GM18508 (cell line): ENCODE measurements around the gene LTBP4.
"Not testable (repeated sequence)": the region's sequence is repeated elsewhere in the genome, so short reads cannot be mapped to it uniquely, and the experiment has no call there.

Source experiments
- ATAC-seq: cut with Tn5 transposase; IDR thresholded peaks from one replicate; pipeline ENCODE4 v1.9.1; 2021; ENCODE audit warnings: moderate number of reproducible peaks; ENCODE audit not compliant: insufficient read depth, unreplicated experiment

Gene LTBP4, protein sequence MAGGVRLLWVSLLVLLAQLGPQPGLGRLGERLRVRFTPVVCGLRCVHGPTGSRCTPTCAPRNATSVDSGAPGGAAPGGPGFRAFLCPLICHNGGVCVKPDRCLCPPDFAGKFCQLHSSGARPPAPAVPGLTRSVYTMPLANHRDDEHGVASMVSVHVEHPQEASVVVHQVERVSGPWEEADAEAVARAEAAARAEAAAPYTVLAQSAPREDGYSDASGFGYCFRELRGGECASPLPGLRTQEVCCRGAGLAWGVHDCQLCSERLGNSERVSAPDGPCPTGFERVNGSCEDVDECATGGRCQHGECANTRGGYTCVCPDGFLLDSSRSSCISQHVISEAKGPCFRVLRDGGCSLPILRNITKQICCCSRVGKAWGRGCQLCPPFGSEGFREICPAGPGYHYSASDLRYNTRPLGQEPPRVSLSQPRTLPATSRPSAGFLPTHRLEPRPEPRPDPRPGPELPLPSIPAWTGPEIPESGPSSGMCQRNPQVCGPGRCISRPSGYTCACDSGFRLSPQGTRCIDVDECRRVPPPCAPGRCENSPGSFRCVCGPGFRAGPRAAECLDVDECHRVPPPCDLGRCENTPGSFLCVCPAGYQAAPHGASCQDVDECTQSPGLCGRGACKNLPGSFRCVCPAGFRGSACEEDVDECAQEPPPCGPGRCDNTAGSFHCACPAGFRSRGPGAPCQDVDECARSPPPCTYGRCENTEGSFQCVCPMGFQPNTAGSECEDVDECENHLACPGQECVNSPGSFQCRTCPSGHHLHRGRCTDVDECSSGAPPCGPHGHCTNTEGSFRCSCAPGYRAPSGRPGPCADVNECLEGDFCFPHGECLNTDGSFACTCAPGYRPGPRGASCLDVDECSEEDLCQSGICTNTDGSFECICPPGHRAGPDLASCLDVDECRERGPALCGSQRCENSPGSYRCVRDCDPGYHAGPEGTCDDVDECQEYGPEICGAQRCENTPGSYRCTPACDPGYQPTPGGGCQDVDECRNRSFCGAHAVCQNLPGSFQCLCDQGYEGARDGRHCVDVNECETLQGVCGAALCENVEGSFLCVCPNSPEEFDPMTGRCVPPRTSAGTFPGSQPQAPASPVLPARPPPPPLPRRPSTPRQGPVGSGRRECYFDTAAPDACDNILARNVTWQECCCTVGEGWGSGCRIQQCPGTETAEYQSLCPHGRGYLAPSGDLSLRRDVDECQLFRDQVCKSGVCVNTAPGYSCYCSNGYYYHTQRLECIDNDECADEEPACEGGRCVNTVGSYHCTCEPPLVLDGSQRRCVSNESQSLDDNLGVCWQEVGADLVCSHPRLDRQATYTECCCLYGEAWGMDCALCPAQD (N-terminal part only)

DNA sequence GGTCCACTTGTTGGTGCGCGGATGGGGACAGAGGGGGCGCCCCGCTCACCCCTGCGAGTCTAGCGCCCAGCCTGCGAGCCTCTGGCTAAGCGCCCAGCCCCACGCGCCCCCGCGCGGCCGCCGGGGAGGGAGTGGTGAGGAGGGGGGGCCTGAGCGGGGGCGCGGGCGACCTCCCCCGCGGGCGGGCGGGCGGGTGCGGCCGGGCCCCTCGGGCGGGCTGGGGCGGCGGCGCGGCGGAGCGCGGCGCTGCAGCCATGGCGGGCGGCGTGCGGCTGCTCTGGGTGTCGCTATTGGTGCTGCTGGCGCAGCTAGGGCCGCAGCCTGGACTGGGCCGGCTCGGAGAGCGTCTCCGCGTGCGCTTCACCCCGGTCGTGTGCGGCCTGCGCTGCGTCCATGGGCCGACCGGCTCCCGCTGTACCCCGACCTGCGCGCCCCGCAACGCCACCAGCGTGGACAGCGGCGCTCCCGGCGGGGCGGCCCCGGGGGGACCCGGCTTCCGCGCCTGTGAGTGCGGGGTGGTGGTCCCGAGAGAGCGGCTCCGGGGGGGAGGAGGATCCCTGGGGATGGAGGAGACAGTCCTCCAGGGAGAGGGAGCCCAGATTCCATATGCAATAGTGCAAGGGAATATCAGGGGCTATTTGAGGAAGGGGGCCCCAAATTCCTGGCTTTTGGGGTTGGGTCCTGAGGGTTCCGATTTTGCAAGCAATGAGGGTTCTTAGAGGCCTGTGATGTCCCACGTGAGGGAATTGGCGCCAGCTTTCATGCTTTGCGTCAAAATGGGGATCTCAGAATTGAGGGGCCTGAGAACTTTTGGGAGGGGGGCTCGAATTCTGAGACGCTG is at the start of gene LTBP4:
Gene LTBP4 (plus strand): TSS at position 236 of the 841 bp plus-strand sequence. CDS start 19 bp downstream, at position 255.
- no peak for ATAC-seq

DNA sequence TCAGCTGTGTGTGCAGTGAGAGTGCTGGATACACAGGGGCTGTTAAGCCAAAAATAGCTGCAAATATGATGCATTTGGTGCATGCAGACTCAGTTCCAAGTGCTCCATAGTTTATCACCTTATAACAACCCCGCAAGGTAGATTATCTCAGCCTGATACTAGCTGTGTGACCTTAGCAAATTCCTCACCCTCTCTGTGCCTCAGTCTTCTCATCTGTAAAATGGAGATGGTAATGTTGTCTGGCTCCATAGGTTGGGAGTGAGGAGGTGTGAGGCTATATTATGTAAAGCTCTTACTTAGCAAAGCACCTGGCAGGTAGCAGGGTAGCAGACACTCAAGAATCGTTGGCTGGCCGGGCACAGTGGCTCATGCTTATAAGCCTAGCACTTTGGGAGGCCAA is 48.3 kb upstream of the LTBP4 start:
- ATAC-seq = no peak

DNA sequence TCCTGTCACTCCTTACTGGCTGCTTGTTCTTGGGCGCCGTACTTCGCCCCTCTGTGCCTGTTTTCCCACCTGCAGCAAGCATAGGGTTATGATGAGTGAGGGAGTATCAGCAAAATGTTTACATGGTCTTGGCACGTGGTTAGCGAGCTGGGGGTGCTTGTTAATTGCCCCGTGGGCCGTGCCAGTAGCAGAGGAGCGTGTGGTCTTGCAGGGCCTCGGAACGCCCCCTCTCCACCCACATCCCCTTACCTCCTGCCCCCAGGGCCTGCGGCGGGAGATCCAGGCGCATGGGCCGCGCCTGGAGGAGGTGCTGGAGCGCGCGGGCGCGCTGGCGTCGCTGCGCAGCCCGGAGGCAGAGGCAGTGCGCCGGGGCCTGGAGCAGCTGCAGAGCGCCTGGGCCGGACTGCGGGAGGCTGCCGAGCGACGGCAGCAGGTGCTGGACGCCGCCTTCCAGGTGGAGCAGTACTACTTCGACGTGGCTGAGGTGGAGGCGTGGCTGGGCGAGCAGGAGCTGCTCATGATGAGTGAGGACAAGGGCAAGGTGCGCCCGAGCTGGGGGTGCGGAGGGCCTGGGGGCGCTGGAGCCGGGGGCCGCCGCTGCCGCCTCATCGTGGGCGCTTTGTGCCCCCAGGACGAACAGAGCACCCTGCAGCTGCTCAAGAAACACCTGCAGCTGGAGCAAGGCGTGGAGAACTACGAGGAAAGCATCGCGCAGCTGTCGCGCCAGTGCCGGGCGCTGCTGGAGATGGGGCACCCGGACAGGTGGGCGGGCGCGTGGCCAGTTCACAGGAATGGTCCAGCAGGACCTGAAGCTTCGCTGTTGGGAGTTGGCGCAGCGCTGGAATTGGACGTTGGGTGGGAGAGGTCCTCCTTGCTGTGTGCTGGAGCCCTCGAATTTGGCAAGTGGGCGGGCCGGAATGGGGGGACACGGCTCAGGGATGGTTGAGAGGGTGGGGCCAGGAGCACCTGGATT is 47.0 kb upstream of the LTBP4 start:
- ATAC-seq = no peak

DNA sequence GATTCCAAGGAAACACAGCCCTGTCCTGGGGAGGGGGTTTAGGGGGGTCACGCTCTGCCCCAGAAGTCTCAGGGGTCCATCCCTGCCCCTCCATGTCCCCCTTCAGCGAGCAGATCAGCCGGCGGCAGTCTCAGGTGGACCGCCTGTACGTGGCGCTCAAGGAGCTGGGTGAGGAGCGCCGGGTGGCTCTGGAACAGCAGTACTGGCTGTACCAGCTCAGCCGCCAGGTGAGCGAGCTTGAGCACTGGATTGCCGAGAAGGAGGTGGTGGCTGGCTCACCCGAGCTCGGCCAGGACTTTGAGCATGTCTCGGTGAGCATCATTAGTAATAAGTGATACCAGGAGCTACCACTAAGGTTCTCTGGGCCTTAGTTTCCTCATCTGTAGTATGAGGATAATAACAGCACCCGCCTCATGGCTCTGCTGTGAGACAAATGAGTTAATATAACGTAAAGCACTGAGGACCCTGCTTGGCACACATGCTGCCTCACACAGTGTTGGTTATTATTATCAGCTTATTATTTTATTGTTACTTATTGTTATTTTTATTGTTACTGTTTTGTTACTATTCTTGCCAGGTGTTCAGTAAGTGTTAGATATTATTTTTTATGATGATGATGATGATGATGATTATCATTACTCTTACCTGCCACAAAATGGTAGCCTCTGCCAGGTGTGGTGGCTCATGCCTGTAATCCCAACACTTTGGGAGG is 45.0 kb upstream of the LTBP4 start:
- ATAC-seq = no peak

DNA sequence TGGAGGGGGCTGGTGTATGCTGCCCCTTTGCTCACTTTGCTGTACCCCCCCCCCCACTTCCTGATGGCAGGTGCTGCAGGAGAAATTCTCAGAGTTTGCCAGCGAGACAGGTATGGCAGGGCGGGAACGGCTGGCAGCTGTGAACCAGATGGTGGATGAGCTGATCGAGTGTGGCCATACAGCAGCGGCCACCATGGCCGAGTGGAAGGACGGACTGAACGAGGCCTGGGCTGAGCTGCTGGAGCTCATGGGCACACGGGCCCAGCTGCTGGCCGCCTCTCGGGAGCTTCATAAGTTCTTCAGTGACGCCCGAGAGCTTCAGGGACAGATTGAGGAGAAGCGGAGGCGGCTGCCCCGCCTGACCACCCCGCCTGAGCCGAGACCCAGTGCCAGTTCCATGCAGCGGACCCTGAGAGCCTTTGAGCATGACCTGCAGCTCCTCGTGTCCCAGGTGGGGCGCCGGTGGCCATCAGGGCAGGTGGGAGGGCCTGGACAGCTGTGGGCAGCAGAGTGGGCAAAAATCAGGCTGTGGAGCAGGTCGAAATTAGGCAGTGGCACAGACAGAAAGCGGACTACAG is 44.1 kb upstream of the LTBP4 start:
- ATAC-seq = no peak

DNA sequence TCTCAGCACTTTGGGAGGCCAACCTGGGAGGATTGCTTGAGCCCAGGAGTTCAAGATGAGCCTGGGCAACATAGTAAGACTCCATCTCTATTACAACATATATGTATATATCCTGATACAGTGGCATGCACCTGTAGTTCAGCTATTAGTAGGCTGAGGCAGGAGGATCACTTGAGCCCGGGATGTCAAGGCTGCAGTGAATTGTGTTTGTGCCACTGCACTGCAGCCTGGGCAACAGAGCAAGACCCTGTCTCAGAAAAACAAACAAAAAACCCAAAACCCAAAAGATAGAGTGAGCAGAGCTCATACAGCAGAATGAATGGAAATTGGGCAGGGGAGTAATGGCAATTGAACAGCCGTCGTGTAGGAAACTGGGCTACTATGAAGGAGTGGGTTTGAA is 41.8 kb upstream of the LTBP4 start:
- ATAC-seq = no peak

DNA sequence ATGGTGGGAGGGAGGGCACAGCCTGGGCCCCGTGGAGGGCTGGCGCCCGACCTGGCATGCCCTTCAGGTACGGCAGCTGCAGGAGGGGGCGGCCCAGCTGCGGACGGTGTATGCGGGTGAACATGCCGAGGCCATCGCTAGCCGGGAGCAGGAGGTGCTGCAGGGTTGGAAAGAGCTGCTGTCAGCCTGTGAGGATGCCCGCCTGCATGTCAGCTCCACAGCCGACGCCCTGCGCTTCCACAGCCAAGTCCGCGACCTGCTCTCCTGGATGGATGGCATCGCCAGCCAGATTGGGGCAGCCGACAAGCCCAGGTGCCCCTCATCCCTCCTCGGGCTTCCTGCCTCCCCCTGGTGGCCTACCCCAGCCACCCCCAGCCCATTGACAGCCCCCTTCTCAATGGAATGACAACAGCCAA is 41.1 kb upstream of the LTBP4 start:
- ATAC-seq = no peak

DNA sequence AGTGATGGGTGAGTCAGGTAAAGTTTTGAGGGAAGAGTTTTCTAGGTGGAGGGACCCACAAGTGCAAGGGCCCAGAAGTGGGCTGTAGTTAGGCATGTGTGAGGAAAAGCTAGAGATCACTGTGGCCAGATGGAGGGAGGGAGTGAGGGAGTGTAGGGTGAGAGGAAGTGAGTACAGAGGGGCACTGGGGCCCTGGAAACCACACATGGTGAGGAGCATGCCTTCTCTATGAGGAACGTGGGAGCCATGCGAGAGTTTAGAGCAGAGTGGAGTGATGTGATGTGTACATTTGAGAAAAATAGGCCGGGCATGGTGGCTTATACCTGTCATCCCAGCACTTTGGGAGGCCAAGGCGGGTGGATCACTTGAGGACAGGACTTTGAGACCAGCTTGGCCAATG is 39.2 kb upstream of the LTBP4 start:
- no peak for ATAC-seq

DNA sequence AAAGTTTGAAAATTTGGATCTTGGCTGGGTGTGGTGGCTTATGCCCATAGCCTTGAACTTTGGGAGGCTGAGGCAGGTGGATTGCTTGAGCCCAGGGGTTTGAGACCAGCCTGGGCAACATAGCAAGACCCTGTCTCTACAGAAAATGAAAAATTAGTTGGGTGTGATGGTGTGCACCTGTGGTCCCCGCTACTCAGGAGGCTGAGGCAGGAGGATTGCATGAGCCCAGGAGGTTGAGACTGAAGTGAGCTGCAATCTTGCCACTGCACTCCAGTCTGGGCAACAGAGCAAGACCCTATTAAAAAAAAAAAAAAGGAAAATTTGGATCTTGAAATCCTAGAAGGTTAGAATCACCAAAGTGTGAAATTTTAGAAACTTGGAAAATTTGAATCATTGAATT is 36.6 kb upstream of the LTBP4 start:
- not testable (repeated sequence) for ATAC-seq

DNA sequence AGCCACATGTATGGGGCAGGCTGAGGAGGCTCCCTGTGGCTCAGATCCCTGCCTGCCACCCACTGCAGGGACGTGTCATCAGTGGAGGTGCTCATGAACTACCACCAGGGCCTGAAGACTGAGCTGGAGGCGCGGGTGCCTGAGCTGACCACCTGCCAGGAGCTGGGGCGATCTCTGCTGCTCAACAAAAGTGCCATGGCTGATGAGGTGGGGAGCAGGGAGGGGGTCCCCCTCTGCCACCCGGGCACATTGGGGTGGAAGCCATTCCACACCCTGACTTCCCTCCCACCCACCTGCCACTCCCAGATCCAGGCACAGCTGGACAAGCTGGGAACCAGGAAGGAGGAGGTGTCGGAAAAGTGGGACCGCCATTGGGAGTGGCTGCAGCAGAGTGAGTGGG is 35.8 kb upstream of the LTBP4 start:
- no peak for ATAC-seq

DNA sequence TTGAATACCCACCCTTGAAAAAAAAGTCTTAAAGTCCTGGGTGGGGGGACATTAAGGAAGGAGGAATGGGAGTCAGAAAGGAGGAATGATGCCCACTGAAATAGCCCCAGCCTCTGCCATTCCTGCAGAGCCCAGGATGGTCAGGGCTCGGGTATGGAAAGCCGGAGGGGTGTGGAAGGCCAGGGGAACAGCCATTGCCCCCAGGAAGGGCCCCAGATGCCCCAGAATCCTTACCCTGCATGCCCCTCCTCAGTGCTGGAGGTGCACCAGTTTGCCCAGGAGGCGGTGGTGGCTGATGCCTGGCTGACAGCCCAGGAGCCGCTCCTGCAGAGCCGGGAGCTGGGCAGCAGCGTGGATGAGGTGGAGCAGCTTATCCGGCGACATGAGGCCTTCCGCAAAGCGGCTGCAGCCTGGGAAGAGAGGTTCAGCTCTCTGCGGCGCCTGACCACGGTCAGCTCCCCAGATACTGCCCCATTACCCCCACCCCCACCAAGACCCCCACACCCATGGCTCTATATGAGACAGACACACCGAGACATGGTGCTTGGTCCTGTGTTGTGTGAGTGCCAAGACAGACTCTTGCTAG is 35.2 kb upstream of the LTBP4 start:
- ATAC-seq = no peak

DNA sequence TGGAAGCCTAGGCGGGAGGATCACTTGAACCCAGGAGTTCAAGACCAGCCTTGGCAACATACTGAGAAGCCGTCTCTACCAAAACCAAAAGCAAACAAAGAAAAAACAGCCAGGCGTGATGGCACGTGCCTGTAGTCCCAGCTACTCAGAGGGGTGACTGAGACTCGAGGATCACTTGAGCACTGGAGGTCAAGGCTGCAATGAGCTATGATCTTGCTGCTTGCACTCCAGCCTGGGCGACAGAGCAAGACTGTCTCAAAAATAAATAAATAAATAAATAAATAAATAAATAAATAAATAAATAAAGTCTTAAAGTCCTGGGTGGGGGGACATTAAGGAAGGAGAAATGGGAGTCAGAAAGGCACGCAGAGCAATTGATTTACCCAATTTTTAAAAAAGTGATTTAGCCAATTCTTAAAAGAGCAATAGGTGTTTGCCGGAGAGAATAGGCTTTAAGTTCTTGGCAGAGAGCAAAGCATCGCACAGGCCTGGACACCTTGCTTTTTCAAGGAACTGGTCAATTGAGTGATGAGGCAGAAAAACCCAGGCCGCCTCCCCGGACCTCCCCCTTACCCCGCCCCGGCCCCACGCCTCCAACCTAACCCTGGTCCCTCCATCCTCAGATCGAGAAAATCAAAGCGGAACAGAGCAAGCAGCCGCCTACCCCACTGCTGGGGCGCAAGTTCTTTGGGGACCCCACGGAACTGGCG is 34.0 kb upstream of the LTBP4 start:
- ATAC-seq = no peak

DNA sequence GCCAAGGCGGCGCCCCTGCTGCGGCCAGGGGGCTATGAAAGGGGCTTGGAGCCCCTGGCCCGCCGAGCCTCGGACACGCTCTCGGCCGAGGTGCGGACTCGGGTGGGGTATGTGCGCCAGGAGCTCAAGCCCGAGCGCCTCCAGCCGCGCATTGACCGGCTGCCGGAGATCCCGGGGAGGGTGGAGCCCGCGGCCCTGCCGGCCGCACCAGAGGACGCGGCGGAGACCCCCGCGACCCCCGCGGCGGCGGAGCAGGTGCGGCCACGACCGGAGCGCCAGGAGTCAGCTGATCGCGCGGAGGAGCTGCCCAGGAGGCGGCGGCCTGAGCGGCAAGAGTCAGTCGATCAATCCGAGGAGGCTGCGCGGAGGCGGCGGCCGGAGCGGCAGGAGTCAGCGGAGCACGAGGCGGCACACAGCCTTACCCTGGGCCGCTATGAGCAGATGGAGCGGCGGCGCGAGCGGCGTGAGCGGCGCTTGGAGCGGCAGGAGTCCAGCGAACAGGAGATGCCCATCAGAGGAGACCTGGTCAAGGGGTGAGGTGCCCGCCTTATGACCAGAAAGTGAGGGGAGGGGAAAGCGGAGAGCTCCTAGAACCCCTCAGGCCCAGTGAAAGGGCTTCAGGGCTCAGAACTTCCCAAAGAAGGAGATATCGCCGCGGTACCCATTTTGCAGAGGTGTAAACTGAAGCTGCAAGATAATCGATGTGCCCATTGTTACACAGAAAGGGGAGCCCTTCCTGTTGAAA is 33.2 kb upstream of the LTBP4 start:
- ATAC-seq = no peak

DNA sequence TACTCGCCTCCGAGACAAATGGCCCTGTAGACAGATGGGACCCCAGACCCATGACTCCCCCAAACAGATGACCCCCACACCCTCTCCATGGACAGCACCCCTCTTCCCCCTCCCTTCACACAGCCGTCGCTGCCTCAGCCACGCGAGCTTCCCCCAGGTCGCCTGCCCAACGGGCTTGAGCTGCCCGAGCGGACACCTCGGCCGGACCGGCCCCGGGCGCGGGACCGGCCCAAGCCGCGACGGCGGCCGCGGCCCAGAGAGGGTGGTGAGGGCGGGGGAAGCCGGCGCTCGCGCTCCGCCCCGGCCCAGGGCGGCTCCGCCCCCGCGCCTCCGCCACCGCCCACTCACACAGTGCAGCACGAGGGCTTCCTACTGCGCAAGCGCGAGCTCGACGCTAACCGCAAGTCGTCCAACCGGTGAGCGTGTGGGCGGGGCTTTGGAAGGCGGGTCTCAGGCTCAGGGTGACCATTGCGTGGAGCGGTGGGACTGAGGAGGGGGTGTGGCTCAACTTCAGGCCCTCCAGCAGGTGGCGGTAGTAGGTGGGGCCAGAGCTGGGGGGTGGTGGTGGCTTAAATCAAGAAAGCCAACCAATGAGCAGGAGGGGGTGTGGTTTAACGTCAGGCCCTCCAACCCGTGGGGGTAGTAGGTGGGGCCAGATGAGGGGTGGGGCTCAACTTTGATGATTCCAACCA is 30.7 kb upstream of the LTBP4 start:
- ATAC-seq = peak; percentile 41

DNA sequence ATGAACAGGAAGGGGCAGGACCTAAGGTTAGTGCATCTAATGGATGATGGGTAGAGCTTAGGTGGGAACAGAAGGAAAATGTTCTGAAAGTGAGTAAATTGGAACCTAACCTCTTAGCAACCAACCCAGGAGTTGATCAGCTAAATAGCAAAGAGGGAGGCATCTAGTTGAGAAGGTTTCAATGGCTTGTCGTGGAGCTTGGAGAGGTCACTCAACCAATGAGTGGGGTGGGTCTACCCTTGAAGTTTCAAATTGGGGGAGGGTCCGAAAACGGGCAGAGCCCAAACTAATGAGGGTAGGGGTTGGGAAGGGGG is 30.2 kb upstream of the LTBP4 start:
- no peak for ATAC-seq
